Measurements from ENCODE around the gene RNF144B.
"Not testable (repeated sequence)": the region's sequence is repeated elsewhere in the genome, so short reads cannot be mapped to it uniquely, and the experiment has no call there.

Gene RNF144B

DNA sequence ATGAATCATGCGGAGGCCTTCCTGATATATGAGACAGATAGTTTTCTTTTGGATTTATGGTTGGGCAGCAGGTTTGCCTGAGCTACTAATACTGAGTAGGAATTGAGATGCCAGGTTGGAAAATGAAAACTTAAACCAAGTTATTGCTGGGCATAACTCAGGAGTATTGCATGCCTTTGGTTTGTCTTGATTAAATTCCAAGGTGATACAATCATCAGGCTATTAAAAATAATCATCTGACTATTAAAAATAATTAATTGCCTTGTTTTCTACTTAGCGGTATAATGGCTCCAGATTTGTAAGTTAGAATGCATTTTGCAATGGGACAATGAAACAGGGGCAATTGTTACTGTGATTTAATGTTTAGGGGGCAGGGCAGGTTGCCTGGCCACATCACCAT is 15.5 kb upstream of the RNF144B start:
- DNase-seq (ENCODE audit: low read depth in 2 of 2) = no peak

DNA sequence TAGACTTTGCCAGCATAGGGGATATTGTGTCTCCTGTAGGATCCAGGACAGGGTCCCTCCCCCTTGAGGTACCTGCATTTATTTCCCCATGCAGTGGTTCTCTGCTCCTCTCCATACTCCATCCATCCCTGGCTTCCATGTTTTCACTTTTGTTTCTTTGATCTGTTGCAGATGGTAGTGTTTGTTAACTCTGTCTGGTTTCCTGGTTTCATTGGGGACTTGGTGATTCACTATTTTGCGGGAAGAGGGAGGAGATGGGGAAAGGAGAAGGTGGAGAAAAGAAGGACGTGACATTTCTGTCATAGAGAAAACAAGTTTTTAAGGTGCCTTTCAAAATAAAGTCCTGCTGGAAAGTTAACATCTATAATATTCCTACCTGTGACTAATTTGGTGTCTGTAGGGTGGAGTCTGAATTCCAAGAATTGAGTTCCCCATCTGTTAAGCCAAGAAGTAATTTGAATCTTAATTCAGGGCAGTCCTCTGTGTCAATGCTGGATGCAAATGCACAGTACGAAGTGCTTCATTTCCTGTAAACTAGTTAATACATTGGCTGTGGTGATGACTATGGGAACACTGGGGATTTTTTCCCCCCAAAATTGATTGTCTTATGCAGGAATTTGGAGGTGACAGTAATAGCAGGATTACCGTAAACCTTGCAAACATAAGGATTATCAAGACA is 6.9 kb upstream of the RNF144B start:
- DNase-seq (ENCODE audit: low read depth in 2 of 2) = no peak

DNA sequence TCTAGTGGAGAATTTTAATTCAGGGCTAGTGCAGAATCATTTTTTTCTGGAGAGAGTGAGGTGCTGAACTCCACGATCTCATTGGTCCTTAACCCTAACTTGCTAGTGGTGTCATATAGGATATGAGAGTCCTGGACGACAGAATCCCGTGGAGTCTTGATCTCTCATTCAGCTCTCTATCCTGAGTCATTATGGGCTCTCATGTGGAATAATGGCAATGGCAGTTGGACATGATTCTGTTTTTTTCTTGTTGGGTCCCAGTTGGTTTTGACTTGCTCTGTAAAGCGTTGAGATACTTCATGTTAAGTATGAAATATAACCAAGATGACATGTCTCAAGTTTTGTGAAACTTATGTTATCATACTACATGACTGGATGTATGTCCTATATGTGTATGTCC is 6.3 kb upstream of the RNF144B start:
- DNase-seq (ENCODE audit: low read depth in 2 of 2) = no peak

DNA sequence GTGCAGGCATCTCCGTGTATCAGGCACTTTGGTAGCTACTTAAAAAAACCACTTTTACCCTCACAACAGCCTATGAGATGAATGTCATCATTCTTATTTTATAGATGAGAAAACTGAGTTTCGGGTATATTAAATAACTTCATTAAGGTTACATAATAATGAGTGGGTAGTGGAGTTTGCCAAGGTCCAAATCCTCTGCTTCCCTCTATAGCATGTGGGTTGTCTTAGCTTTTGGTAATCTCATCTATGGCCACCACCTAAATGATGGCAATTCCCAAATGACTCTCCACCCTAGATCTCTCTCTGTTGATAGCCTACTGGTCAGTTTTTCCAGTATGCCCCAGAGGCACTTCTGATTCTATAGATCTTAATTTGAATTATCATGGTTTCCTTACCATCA is 3.7 kb upstream of the RNF144B start:
- DNase-seq (ENCODE audit: low read depth in 2 of 2) = no peak

DNA sequence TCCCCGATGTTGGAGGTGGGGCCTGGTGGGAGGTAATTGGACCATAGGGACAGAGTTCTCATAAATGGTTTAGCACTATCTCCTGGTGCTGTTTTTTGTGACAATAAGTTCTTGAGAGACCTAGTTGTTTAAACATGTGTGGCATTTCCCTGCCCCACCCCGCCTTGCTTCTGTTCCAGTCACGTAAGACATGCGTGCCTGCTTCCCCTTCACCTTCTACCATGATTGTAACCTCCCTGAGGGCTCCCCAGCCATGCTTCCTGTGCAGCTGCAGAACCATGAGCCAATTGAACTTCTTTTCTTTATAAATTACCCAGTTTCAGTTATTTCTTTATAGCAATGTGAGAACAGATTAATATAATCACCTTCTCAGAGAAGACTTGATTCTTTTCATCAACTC is 2.5 kb upstream of the RNF144B start:
- DNase-seq (ENCODE audit: low read depth in 2 of 2) = no peak

DNA sequence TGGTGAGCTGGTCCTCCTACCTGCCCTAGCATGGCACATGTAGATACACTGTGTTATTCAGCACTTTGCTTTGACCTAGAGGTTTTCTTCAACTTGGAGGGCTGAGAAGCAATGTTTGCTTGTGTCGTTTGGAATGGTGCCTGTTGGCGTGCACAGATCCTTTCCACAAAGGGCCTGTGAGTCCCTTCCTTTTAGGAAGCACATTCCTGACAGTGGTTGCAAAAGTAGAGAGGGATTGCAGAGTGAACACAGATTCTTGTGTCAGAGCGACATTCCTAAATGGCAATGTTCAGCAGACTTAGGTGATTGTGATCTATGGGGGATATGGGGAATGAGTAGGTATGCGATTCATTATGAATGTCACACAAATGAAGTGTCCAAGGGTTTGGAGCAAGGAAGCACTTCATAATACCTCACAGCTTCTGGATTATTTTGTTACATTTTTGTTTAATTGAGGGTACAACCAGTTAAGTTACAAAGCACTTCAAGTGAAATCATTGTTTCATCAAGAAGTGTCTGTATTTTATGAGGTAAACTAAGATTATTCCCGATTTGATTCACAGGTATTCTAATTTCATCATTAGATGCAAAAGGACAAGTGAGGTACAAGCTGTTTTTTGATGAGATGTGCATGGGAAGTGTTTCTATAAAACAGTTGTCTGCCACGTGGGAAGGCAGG is 713 bp upstream of the RNF144B start:
- DNase-seq (ENCODE audit: low read depth in 2 of 2) = peak in 1 of 2 experiments; percentile 33

DNA sequence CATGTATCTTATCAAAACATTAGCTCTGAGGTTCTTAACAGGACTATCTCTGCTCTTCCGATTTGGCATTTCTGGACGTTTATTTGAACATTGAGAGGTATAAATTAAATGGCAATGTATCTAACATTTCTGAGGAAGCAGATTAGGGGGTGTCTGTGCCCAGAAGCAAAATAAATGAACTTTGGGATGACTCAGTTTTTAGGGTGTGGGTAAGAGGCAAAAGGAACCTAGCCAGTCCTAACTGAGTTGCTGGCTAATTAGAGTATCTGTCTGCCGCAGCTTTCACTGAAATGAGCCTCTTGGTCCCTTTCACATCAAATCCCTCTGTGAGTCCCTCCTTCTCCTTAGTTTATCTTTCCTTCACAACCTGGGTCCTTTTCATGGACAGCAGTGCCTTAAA is 1.1 kb downstream of the RNF144B start:
- DNase-seq (ENCODE audit: low read depth in 2 of 2) = no peak

DNA sequence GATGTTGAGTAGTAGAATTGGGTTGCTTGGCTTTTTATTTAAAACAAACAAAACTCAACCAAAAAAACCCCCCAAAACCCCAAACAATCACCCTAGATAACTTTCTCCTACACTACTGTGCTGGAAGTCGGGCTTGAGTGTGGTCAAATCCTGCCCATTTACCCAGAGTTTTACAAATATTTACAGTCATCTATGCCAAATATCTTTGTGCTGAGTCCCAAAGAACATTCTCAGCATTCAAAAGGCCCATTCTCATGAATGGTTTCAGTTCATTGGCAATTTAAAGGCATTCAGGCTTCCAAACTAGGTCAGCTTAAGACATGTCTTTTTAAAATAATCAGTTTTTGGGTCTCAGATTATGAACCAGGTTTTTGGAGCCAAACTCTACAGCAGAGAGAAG is 1.8 kb downstream of the RNF144B start:
- peak in 1 of 2 experiments; percentile 35 for DNase-seq (ENCODE audit: low read depth in 2 of 2)

DNA sequence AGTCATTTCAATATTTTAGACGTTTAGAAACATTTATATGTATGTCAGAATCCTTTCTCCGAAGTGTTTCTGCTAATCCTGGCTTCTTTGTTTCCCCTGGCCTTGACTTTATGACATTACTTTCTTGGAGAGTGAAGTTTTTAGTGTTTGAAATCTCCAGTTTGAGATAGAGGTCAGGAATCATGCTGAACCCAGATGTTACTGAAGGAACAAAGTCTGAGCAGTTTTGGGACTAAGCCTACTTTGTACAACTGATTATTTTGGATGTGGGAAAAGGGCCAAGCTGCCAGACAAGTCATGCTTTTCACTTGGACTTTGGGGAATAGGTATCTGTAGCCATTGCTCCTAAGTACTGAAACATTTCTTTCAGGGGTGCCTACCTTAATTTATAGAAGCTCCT is 2.3 kb downstream of the RNF144B start:
- no peak for DNase-seq (ENCODE audit: low read depth in 2 of 2)

DNA sequence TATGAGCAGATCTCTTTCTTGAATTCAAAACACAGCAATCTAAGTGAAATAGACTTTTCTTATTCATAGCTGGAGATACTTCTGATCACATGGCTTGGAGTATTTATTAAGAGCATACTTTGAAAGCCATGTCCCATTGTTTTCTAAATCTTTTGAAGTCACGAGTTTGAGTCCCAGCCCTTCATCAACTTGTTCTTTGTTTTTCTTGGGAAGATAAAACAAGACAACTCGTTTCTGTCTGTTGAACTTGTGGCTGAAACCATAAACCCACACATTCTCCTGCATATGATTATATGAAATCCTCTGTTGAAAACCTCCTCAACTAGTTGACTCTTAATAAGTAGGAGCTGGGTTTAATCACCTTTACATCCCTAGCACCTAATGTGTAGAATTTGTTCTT is 3.3 kb downstream of the RNF144B start:
- DNase-seq (ENCODE audit: low read depth in 2 of 2) = no peak

DNA sequence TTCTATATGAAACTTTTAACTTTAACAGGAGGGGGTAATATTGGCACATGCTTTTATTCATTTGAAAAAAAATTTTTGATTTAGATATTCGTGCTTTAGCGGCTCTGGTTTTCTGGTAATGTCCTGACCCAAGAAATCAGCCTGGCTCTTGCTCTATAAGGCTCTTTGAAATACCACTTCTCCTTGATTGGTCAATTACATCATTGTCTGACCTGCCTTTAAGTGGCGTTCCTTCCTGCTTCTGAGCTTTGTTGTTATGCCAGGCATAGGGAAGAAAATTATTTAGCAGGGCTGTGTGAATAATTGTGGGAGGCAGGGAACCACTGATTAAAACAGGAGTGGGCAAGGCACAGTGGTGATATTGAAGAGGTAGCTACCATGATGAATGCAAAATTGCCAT is 3.9 kb downstream of the RNF144B start:
- DNase-seq (ENCODE audit: low read depth in 2 of 2) = no peak

DNA sequence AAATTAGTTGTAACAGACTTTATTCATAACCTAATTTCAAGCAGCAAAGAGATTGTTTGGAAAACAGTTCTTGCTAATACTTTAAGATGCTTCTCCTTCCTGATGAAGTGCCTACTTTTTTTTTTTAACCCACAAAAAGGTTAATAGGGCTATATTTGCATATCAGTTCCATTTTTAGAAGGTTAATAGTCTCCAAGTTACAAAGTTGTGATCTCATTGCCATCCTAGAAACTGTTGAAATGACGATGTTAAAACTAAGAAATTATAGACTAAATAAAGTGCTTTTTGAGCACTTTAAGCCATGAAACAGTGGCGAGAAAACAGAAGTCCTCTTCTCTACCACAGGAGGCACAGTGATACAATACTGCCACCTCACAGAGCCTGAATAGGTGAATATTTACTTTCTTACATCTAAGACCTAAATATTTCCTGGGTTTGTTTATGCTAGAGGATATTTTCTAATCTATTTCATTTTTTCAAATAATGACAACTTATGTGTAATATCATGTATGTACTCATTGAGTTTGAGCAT is 5.3 kb downstream of the RNF144B start:
- DNase-seq (ENCODE audit: low read depth in 2 of 2) = no peak

DNA sequence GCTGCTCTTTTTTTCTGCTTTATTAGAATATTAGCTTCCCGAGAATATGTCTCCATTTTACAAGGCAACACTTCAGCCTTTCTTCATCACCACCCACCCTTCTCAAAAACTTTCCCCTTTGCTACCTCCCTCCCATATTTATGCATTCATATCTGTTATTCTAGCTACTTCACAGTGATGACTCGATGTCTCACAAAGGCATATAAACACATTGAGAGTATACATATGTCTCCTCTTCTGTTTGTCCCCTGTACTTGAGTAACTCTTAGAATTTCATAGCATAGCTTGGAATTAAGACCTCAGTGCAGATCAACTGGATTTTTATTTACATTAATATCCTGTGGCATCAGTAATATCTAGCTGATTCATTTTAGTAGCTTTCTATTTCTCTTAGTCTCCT is 6.5 kb downstream of the RNF144B start:
- DNase-seq (ENCODE audit: low read depth in 2 of 2) = no peak

DNA sequence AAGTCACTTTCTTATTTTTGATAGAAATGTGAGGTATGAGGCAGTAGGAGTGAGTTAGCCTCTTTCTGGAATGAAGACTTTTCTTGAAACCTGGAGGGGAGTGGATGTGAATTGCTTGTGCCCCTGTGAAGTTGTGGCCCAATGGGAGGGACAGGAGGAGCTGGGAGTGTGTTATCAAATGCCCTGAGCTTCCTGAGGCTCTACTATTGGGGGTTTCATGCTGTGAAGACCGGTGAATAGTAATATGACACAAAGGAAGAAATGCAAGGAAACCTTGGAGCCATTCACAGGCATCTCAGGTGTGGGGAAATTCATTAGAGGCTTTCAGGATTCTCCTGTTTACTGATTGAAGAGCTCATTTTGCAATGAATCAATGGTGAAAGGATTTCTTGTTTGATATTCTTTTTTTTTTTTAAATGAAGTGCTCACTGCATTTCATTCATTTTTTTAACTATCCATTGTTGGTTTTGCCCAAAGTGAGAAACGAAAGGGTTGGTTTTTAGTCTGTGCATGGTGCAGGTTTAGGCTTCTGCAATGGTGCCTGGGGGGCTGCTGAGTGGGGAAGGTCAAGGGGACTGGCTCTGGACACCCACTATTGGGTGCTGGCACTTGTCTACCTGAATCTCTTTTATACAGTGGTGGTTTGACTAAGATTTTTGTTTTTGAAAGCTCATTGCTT is 8.2 kb downstream of the RNF144B start:
- no peak for DNase-seq (ENCODE audit: low read depth in 2 of 2)

DNA sequence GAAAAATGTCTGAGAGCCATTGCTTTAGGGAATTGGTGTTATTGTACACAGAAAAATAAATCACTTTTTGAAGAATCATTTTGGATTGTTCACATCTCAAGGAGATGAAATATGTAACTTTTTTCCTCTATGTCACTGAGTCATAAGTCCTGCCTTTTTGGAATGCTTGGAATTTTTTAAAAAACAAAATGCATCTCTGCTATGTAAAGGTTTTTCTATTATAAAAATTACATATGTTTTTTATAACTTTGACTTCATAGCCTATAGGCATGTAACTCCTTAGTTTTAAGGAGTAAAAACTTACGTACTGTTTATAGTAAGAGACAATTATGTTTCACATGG is 8.7 kb downstream of the RNF144B start:
- peak; percentile 50 to 61 for DNase-seq (ENCODE audit: low read depth in 2 of 2)

DNA sequence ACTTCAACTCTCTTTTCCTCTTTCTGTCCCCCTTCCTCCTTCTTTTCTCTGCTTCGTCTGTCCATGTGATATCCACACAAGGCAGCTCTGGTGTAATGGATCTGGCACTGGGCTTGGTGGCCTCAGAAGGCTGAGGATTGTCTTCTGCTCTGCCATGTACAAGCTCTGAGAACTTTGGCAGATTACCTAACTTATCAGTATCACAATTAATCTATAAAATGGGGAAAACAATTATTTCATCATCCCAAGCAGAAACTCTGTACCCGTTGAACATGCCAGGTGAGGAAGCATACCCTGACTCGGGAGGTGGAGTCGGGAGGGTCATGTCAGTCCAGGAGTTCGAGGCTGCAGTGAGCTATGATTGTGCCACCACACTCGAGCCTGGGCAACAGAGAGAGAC is 10.6 kb downstream of the RNF144B start:
- DNase-seq (ENCODE audit: low read depth in 2 of 2) = no peak

DNA sequence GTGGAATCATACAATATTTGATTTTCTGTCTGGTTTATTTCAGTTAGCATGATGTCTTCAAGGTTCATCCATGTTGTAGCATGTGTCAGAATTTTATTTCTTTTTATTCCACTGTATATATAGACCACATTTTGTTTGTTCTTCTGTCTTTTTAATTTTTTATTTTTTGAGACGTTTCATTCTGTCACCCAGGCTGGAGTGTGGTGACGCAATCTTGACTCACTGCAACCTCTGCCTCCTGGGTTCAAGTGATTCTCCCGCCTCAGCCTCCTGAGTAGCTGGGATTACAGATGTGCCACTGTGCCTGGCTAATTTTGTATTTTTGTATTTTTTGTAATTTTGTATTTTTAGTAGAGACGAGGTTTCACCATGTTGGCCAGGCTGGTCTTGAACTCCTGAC is 11.1 kb downstream of the RNF144B start:
- DNase-seq (ENCODE audit: low read depth in 2 of 2) = not testable (repeated sequence)

DNA sequence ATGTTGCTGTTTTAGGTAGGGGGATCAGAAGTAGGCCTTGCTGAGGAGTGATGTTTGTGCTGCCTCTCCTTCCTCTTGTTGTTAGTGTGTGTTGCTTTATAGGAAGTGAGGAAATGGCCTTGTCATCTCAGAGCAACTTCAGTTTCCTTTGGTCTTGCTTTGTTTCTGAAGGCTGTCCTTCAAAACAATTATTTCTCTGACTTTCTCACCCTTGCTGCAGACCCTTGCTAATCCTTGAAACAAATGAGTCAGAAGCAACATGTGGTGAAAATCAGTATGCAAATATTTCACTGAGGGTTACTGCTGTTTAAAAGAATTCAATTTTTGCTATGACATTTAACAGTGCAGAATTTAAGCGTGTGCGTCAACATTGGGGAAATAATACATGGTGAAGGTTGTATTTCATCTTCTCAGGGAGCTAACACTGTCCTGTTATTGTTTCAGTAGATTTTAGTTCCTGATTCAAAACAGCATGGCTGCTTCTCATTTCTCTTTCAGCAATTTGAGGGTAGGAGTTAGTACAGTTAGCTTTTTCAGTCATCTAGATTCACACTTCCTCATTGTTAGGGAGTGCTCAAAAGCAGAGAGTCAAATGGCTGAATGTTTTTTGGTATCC is 13.8 kb downstream of the RNF144B start:
- DNase-seq (ENCODE audit: low read depth in 2 of 2) = peak; percentile 64 to 65

DNA sequence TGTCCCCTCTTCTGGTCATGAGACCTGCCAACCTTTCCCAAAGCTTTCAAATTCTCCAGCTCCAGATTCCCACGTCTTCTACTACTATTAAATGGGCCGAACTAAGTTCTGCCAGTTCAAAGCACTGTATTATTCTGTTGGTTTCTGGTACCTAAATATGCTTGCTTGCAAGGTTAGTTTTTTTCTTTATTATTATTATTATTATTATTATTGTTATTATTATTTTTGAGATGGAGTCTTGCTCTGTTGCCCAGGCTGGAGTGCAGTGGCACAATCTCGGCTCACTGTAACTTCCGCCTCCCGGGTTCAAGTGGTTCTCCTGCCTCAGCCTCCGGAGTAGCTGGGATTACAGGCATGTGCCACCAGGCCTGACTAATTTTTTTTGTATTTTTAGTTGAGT is 17.8 kb downstream of the RNF144B start:
- not testable (repeated sequence) for DNase-seq (ENCODE audit: low read depth in 2 of 2)

DNA sequence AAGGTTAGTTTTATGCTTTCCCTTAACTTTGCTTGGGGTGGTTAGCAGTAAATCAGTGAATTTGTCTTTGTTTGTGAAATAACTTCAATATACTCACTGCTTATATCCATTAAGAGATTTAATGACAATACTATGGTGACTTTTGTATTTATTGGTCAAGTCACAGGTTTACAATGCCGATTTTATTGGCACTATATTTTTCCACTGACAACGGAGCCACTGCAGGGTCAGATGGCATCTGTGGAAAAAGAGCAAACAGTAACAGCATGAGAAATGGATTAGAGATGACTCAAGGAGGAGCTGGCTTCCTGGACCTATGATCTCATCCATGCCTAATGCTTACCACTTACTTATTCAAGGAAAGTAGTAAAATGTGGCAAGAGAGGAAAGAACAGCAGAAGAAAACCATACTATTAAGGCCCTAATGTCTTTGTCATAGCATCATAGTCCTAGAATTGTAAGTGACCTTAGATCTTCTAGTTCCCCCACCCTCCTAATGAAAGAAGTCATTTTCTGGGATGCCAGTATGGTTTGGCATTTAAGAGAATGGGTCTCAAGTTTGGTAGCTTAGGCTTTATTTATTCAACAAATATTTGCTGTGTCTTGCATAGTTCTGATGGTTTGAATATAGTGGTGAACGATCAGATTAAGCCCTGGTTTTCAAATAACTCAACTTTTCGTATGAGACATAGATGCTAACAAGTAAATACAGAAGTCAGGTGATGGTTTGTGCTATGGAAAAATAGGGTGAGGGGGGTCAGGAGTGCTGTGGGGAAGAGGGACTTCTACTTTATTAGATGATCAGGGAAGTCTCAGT is 18.5 kb downstream of the RNF144B start:
- DNase-seq (ENCODE audit: low read depth in 2 of 2) = peak; percentile 71 to 72

DNA sequence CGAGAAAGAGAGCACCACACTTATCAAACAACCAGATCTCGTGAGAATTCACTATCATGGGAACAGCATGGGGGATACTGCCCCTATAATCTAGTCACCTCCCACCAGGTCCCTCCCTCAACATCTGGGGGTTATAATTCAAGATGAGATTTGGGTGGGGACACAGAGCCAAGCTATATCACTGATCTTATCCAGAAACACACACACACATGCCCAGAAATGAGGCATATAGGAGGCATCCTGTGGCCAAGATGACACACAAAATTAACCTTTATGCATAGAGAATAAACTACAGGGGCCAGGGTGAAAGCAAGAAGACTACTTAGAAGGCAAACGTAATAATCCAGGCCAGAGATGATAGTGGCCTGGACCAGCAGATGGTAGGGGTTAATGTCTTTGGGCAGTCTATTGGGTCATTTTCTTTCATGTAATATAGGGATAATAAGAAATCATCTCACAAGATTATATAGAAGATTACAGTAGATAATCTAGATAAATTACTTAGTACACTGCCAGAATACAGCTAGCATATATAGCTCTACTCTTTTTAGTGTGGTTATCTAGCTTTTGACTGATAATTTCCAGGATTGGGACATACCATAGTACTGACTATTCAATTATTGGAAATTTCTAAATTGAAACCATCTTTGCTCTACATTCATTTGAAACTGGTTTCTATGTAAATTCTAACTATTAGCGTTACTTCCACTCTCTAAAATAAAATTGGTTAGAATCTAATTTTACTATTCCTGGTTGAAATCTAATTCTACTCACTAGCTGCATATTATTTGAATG is 20.0 kb downstream of the RNF144B start:
- peak in 1 of 2 experiments; percentile 33 for DNase-seq (ENCODE audit: low read depth in 2 of 2)

Measured in fibroblast of skin of left biceps (primary cell).